ENCODE measurements around the gene SORCS2.

- no peak for TF ChIP-seq CTCF (IDR thresholded peaks at IDR 0.05)
- TF ChIP-seq POLR2A (IDR thresholded peaks at IDR 0.05): no peak
- no peak for TF ChIP-seq EP300 (IDR thresholded peaks at IDR 0.05)
These were observed 95.1 kb downstream of the SORCS2 start for GRCh38 chr4:7287274-7287917.
